BLaER1 (cell line): Measurements from ENCODE around the gene ITGBL1.

ENCODE experiments used
- H3K27ac ChIP-seq: shearing (Covaris generic); formaldehyde crosslinking; 2 replicates; pipeline ENCODE4 v1.8.1; 2022
- H3K27me3 ChIP-seq: shearing (Covaris generic); formaldehyde crosslinking; 2 replicates; pipeline ENCODE4 v1.8.1; 2022
- H3K36me3 ChIP-seq: shearing (Covaris generic); formaldehyde crosslinking; 2 replicates; pipeline ENCODE4 v1.8.1; 2022
- H3K4me1 ChIP-seq: shearing (Covaris generic); formaldehyde crosslinking; 2 replicates; pipeline ENCODE4 v1.8.1; 2022
- H3K4me2 ChIP-seq: shearing (Covaris generic); formaldehyde crosslinking; 2 replicates; pipeline ENCODE4 v1.8.1; 2022
- H3K4me3 ChIP-seq: shearing (Covaris generic); formaldehyde crosslinking; 2 replicates; pipeline ENCODE4 v1.8.1; 2022
- H3K9ac ChIP-seq: shearing (Covaris generic); formaldehyde crosslinking; 2 replicates; pipeline ENCODE4 v1.8.1; 2022
- H3K9me3 ChIP-seq: shearing (Covaris generic); formaldehyde crosslinking; 2 replicates; pipeline ENCODE4 v1.8.1; 2022
- H4K20me1 ChIP-seq: shearing (Covaris generic); formaldehyde crosslinking; 2 replicates; pipeline ENCODE4 v1.8.1; 2022
- Cebpa-rat ChIP-seq: shearing (Covaris generic); IDR thresholded peaks from 2 replicates; pipeline ENCODE4 v1.8.1; 2022

The ITGBL1 gene

DNA sequence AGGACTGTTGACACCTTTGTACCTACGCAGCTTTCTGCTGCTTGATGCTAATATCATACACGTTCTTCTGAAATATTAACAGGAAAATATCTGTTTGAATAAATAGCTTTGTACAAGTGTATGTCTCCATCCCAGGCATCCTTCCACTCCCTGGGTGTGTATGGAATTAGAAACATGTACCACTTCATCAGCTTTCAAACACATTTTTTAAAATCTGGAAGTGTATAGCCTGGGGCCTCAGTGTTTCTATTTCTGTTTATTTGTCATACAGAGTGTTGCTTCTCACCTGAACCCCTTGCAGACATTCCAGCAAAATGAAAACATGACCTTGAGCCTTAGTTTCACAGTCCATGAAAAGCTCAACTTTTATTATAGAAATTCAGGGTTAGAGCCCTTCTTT, 168.6 kb downstream of the ITGBL1 start:
- Histone ChIP-seq H3K36me3 (no peaks in the 10 kb centered on the region), H3K4me2 (no peak overlapping the region), H3K27me3 (no peaks in the 10 kb centered on the region), H4K20me1 (no peaks in the 10 kb centered on the region), H3K27ac (no peak overlapping the region), H3K9ac (no peak overlapping the region), H3K4me3 (no peak overlapping the region), H3K9me3 (no peaks in the 10 kb centered on the region), H3K4me1 (peaks cover 21% of the 10 kb centered on the region)
- no peak for TF ChIP-seq Cebpa-rat

- no peaks in the 10 kb centered on the region for H4K20me1 ChIP-seq
- TF ChIP-seq Cebpa-rat: no peak
- H3K36me3 ChIP-seq: no peaks in the 10 kb centered on the region
- no peaks in the 10 kb centered on the region for H3K9me3 ChIP-seq
- H3K4me3 ChIP-seq: peak overlapping the region; percentile 13; the same call in 1 of the 2 replicates
- peak overlapping the region; percentile 77 for H3K27ac ChIP-seq
- H3K9ac ChIP-seq: peak overlapping the region; percentile 61; the same call in 1 of the 2 replicates
- H3K4me1 ChIP-seq: peaks cover 38% of the 10 kb centered on the region
- peak overlapping the region; percentile 86 for H3K4me2 ChIP-seq
- no peaks in the 10 kb centered on the region for H3K27me3 ChIP-seq
Measured at GRCh38 chr13:101623470-101624209, 171.2 kb downstream of the ITGBL1 start.

- peak overlapping the region; percentile 61; the same call in 1 of the 2 replicates for H3K9ac ChIP-seq
- peak overlapping the region; percentile 86 for H3K4me2 ChIP-seq
Measured at GRCh38 chr13:101624210-101624922, 171.9 kb downstream of the ITGBL1 start.

GRCh38 chr13:101624981-101625380, 172.5 kb downstream of the ITGBL1 start:
- Histone ChIP-seq H3K9me3 (no peaks in the 10 kb centered on the region), H4K20me1 (no peaks in the 10 kb centered on the region), H3K9ac (no peak overlapping the region), H3K36me3 (no peaks in the 10 kb centered on the region), H3K4me1 (peaks cover 38% of the 10 kb centered on the region), H3K27ac (0 out of 2 replicates have a peak overlapping the region, but pooled peaks have one; percentile 77), H3K4me3 (no peak overlapping the region), H3K27me3 (no peaks in the 10 kb centered on the region), H3K4me2 (peak overlapping the region; percentile 86)
- TF ChIP-seq Cebpa-rat: no peak

More at GRCh38 chr13:101624210-101624922, 171.9 kb downstream of the ITGBL1 start:
- Histone ChIP-seq H3K27me3 (no peaks in the 10 kb centered on the region), H3K27ac (peak overlapping the region; percentile 77), H3K4me1 (peaks cover 38% of the 10 kb centered on the region), H4K20me1 (no peaks in the 10 kb centered on the region), H3K4me3 (peak overlapping the region; percentile 13; the same call in 1 of the 2 replicates), H3K36me3 (no peaks in the 10 kb centered on the region), H3K9me3 (no peaks in the 10 kb centered on the region)
- no peak for TF ChIP-seq Cebpa-rat

DNA sequence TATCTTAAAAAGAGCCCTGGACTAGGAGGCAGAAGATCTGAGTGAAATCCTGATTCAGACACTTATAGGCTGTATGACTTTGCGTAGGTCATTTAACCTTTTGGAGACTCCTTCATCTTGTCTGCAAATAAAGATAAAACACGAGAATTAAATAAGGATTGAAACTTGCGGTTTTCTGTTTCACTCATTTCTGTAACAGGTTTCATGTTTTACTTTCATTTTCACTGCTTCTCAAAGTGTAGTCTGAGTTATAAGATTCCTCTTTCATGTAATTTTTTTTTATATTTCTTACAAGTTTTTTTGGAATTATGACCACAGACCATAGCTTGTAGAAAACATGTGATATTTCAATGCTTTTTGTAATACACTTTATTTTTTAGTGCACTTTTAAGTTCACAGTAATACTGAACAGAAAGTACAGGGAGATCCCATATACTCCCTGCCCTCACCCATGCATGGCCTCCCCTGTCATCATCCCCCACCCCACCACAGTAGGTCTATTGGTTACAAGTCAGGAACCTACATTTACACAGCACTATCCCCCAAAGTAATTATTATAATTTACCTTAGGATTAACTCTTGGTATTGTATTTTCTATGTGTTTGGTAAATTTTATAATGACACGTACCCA, 174.6 kb downstream of the ITGBL1 start:
- Histone ChIP-seq H3K9me3 (no peaks in the 10 kb centered on the region), H3K4me1 (peaks cover 38% of the 10 kb centered on the region), H3K27me3 (no peaks in the 10 kb centered on the region), H3K27ac (0 out of 2 replicates have a peak overlapping the region, but pooled peaks have one; percentile 27), H3K36me3 (no peaks in the 10 kb centered on the region), H3K4me3 (peak overlapping the region; percentile 40; the same call in 1 of the 2 replicates), H3K9ac (peak overlapping the region; percentile 40; the same call in 1 of the 2 replicates), H3K4me2 (peak overlapping the region; percentile 70), H4K20me1 (no peaks in the 10 kb centered on the region)
- no peak for TF ChIP-seq Cebpa-rat

- H3K36me3 ChIP-seq: no peaks in the 10 kb centered on the region
- peaks cover 38% of the 10 kb centered on the region for H3K4me1 ChIP-seq
- H3K27me3 ChIP-seq: no peaks in the 10 kb centered on the region
- no peak overlapping the region for H3K27ac ChIP-seq
- H3K4me3 ChIP-seq: no peak overlapping the region
- peak overlapping the region; percentile 70 for H3K4me2 ChIP-seq
- TF ChIP-seq Cebpa-rat: no peak
- no peaks in the 10 kb centered on the region for H4K20me1 ChIP-seq
- no peak overlapping the region for H3K9ac ChIP-seq
- no peaks in the 10 kb centered on the region for H3K9me3 ChIP-seq
Measured at GRCh38 chr13:101627556-101627943, 175.1 kb downstream of the ITGBL1 start.

- Histone ChIP-seq H3K27me3 (no peaks in the 10 kb centered on the region), H3K36me3 (no peaks in the 10 kb centered on the region), H3K4me1 (peaks cover 30% of the 10 kb centered on the region), H4K20me1 (no peaks in the 10 kb centered on the region), H3K9ac (no peak overlapping the region), H3K4me2 (no peak overlapping the region), H3K9me3 (no peaks in the 10 kb centered on the region), H3K27ac (no peak overlapping the region), H3K4me3 (no peak overlapping the region)
- TF ChIP-seq Cebpa-rat: no peak
Measured at GRCh38 chr13:101628900-101629299, 176.4 kb downstream of the ITGBL1 start.

GRCh38 chr13:101631395-101631794, 178.9 kb downstream of the ITGBL1 start:
- Histone ChIP-seq H3K27me3 (no peaks in the 10 kb centered on the region), H3K36me3 (no peaks in the 10 kb centered on the region), H3K9me3 (no peaks in the 10 kb centered on the region), H3K27ac (no peak overlapping the region), H3K4me3 (no peak overlapping the region), H3K4me2 (no peak overlapping the region), H3K4me1 (peaks cover 14% of the 10 kb centered on the region), H4K20me1 (no peaks in the 10 kb centered on the region), H3K9ac (no peak overlapping the region)
- no peak for TF ChIP-seq Cebpa-rat

DNA sequence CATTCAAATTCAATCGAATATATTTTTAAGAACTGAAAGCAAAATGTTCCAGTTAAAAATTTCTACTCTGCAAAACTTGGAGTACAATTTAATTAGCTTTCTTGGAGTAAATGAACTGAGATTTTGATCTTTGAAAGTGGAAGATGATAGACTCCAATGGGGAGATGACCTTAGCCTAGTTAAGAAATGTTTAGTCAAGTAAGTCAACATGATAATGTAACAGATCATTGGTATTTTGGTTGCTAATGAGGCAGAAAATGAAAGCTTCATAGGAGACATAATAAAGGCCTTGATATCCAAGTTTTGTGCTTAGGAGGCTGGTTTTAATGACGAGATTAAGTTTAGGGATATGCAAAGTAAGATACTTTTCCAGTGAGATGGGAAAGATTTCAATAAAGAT, 181.7 kb downstream of the ITGBL1 start:
- no peak overlapping the region for H3K9ac ChIP-seq
- no peaks in the 10 kb centered on the region for H3K9me3 ChIP-seq
- no peak overlapping the region for H3K27ac ChIP-seq
- no peaks in the 10 kb centered on the region for H4K20me1 ChIP-seq
- no peak overlapping the region for H3K4me2 ChIP-seq
- TF ChIP-seq Cebpa-rat: no peak
- no peaks in the 10 kb centered on the region for H3K4me1 ChIP-seq
- H3K36me3 ChIP-seq: no peaks in the 10 kb centered on the region
- no peak overlapping the region for H3K4me3 ChIP-seq
- no peaks in the 10 kb centered on the region for H3K27me3 ChIP-seq
